Mesendoderm (in vitro differentiated cells): ENCODE measurements around the gene MT1E.

Experiments used
- DNase-seq: peaks from one replicate; pipeline ENCODE4 v3.0.0; 2013
- H2AK5ac ChIP-seq: 2 replicates; pipeline ENCODE4 v1.6.1; 2013; ENCODE audit warnings: low read length, inconsistent platforms
- H2BK120ac ChIP-seq: 2 replicates; pipeline ENCODE4 v1.6.1; 2013; ENCODE audit warnings: low read depth, mild to moderate bottlenecking, low read length, moderate library complexity, mixed read lengths
- H2BK15ac ChIP-seq: replicated peaks from 2 replicates; pipeline ENCODE4 v1.6.1; 2013; ENCODE audit warnings: low read depth, mild to moderate bottlenecking, moderate library complexity
- H2BK5ac ChIP-seq: 2 replicates; pipeline ENCODE4 v1.6.1; 2013; ENCODE audit warnings: low read length, inconsistent platforms
- H3K18ac ChIP-seq: 2 replicates; pipeline ENCODE4 v1.6.1; 2013; ENCODE audit warnings: mild to moderate bottlenecking, low read length, mixed read lengths
- H3K23ac ChIP-seq: one replicate; pipeline ENCODE4 v1.6.1; 2013; ENCODE audit warnings: low read length
- H3K27ac ChIP-seq: 2 replicates; pipeline ENCODE4 v1.5.1; 2013; ENCODE audit warnings: low read depth, mild to moderate bottlenecking, inconsistent platforms, low read length, moderate library complexity
- H3K27me3 ChIP-seq: 2 replicates; pipeline ENCODE4 v1.6.1; 2013; ENCODE audit warnings: low read length, control low read depth, mild to moderate bottlenecking, inconsistent platforms; ENCODE audit not compliant: insufficient read depth, poor library complexity
- H3K36me3 ChIP-seq: 2 replicates; pipeline ENCODE4 v1.6.1; 2013; ENCODE audit warnings: low read length, inconsistent platforms; ENCODE audit not compliant: control insufficient read depth, insufficient read depth
- H3K4ac ChIP-seq: one replicate; pipeline ENCODE4 v1.6.1; 2013; ENCODE audit warnings: low read depth, mild to moderate bottlenecking, low read length, moderate library complexity
- H3K4me1 ChIP-seq: 2 replicates; pipeline ENCODE4 v1.6.1; 2013; ENCODE audit warnings: low read depth, low read length, inconsistent platforms; ENCODE audit not compliant: control insufficient read depth
- H3K4me2 ChIP-seq: 2 replicates; pipeline ENCODE4 v1.6.1; 2013; ENCODE audit warnings: low read length
- H3K4me3 ChIP-seq: 2 replicates; pipeline ENCODE4 v1.5.1; 2013; ENCODE audit warnings: mild to moderate bottlenecking, low read length
- H3K56ac ChIP-seq: one replicate; pipeline ENCODE4 v1.6.1; 2013; ENCODE audit warnings: low read length
- H3K79me1 ChIP-seq: 2 replicates; pipeline ENCODE4 v1.6.1; 2013; ENCODE audit warnings: low read length, inconsistent platforms
- H3K79me2 ChIP-seq: 2 replicates; pipeline ENCODE4 v1.6.1; 2013; ENCODE audit warnings: mild to moderate bottlenecking, low read length; ENCODE audit not compliant: control insufficient read depth, insufficient read depth
- H3K9ac ChIP-seq: 2 replicates; pipeline ENCODE4 v1.6.1; 2013; ENCODE audit warnings: low read length, inconsistent platforms
- H4K5ac ChIP-seq: one replicate; pipeline ENCODE4 v1.6.1; 2013; ENCODE audit warnings: low read length
- H4K8ac ChIP-seq: one replicate; pipeline ENCODE4 v1.6.1; 2013; ENCODE audit warnings: low read depth, mild to moderate bottlenecking, control low read depth, low read length, moderate library complexity
- WGBS: extraction: QIAGEN DNeasy Blood & Tissue Kit; methylation state at CpG from one replicate; pipeline ENCODE4 v1.1.7; 2013; ENCODE audit warnings: low lambda C conversion rate, missing lambda C conversion rate; ENCODE audit not compliant: insufficient coverage; ENCODE audit errors: extremely low coverage; 5-methylcytosine and 5-hydroxymethylcytosine counted together

Gene MT1E

DNA sequence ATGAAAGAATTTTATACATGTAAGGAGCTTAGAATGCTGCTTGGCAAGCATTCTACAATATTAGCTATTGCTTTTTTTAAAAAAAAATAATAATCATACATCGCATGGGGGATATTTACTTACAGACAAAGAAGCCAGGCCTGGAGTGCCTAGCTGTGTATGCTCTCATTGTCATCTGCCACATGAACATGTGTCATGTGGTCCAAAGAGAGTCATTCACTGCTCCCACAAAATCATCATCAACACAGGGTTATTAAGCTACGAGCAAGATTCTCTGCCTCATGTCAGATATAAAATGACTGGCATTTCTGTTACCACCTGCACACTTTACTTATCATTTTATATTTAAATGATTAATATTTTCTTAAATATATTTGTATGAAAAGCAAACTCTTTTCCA, 1.9 kb upstream of the MT1E start:
- WGBS = no CpG with 5 or more reads among the region's 2 CpGs
- H2BK15ac ChIP-seq = no peak overlapping the region

DNA sequence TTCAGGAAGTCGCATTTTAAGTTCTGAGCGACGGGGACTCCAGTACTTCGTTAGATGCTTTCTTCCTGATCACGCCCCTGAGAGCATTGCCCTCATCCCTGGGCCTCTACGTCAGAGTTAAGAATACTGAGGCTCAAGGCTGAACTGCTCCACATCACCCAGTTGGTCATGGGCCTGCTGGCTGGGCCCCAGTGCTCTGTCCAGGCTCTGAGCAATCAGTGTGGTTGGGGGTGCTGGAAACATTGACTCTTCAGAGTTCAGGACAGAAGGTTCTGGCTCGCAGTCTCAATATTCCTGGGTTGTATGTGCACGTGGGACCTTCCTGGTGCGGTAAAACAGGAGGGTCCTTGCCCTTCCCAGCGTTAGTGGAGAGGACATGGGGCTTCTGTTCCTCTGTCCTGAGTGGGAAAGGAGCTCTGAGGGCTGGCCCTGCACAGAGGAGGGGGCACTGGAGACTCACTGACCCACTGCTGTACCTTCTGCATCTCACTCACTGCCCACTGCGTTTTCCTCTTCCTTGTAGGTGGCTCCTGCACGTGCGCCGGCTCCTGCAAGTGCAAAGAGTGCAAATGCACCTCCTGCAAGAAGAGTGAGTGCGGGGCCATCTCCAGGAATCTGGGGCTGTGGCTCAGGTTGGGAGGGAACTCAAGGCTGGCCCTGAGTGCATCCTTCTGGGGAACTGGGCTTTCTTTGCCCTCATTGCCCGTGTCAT, 518 bp downstream of the MT1E start:
- Histone ChIP-seq H3K18ac (no peak overlapping the region), H3K79me2 (no peaks in the 10 kb centered on the region), H3K4me1 (peaks cover 4% of the 10 kb centered on the region), H3K36me3 (no peaks in the 10 kb centered on the region), H4K5ac (no peak overlapping the region), H3K27ac (no peak overlapping the region), H2BK5ac (no peak overlapping the region), H3K9ac (no peak overlapping the region), H3K4me2 (peak overlapping the region; percentile 32), H3K27me3 (peaks cover 51% of the 10 kb centered on the region), H3K4ac (no peak overlapping the region), H2AK5ac (no peak overlapping the region), H2BK120ac (no peak overlapping the region), H2BK15ac (no peak overlapping the region), H3K79me1 (no peaks in the 10 kb centered on the region), H3K4me3 (no peak overlapping the region), H3K23ac (peak overlapping the region; percentile 6), H3K56ac (no peak overlapping the region), H4K8ac (no peak overlapping the region)
- DNase-seq = no peak
- no CpG with 5 or more reads among the region's 16 CpGs for WGBS

More for the DNA sequence above, 1.9 kb upstream of the MT1E start:
- Histone ChIP-seq H3K27me3 (peaks cover 40% of the 10 kb centered on the region), H4K8ac (no peak overlapping the region), H4K5ac (no peak overlapping the region), H2BK5ac (no peak overlapping the region), H3K4me1 (peaks cover 5% of the 10 kb centered on the region), H3K56ac (no peak overlapping the region), H3K23ac (no peak overlapping the region), H2BK120ac (no peak overlapping the region), H3K4me2 (no peak overlapping the region), H3K4ac (no peak overlapping the region), H3K18ac (no peak overlapping the region), H3K36me3 (no peaks in the 10 kb centered on the region), H2AK5ac (no peak overlapping the region), H3K9ac (no peak overlapping the region), H3K79me1 (no peaks in the 10 kb centered on the region), H3K4me3 (no peak overlapping the region), H3K79me2 (no peaks in the 10 kb centered on the region), H3K27ac (no peak overlapping the region)
- DNase-seq = no peak

DNA sequence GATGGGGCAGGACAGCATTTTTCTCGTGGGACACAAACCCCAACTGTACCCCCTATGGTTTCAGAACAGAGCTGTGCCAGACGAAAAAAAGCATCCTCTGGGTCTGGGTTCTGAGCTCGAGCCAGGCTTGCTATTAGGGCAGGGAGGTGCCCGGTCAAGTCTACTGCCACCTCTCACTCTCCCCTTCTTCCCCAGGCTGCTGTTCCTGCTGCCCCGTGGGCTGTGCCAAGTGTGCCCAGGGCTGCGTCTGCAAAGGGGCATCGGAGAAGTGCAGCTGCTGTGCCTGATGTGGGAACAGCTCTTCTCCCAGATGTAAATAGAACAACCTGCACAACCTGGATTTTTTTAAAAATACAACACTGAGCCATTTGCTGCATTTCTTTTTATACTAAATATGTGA, 1.1 kb downstream of the MT1E start:
- Histone ChIP-seq H3K4me3 (no peak overlapping the region), H3K79me2 (no peaks in the 10 kb centered on the region), H3K23ac (no peak overlapping the region)

DNA sequence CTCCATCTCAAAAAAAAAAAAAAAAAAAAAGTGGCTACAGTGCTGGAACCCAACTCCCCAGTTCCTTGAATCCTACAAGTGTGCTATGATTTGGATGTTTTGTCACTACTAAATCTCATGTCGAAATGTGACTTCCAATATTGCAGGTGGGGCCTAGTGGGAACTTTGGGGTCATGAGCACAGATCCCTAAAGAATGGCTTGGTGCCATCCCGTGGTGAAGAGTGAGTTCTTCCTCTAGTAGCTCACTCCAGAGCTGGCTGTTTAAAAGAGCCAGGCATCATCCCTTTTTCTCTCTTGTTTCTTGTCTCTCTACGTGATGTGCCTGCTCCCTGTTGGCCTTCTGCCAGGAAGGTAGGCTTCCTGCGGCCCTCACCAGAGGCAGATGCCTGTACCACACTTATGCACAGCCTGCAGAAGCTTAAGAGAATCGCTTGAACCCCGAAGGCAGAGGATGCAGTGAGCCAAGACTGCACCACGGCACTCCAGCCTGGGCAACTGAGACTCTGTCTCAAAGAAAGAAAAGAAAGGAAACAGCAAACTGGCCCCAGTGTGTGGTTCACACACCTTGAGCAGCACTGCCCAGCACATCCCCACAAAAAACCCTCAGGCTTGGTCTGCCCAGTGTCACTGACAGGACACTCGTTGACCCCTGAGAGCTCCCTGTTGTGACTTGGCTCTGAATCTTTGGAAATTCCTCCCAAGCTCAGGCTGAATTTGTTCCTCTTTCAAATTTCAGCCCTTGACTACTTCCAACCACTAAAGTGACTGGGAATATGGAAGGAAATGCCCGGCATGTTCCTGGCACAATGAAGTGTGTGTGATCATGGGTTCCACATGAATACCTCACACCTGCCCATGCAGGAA, 3.1 kb downstream of the MT1E start:
- Histone ChIP-seq H2AK5ac (no peak overlapping the region), H3K18ac (no peak overlapping the region), H3K36me3 (no peaks in the 10 kb centered on the region), H3K4me1 (no peaks in the 10 kb centered on the region), H3K79me2 (no peaks in the 10 kb centered on the region), H2BK15ac (no peak overlapping the region), H3K79me1 (no peaks in the 10 kb centered on the region), H2BK5ac (no peak overlapping the region), H2BK120ac (no peak overlapping the region), H3K4me2 (no peak overlapping the region), H3K27ac (no peak overlapping the region), H4K8ac (no peak overlapping the region), H3K9ac (no peak overlapping the region), H3K56ac (no peak overlapping the region), H4K5ac (no peak overlapping the region), H3K4ac (no peak overlapping the region), H3K4me3 (no peak overlapping the region), H3K27me3 (peaks cover 72% of the 10 kb centered on the region), H3K23ac (no peak overlapping the region)
- no CpG with 5 or more reads among the region's 9 CpGs for WGBS
- no peak for DNase-seq

More for the DNA sequence above, 1.1 kb downstream of the MT1E start:
- no peak overlapping the region for H4K5ac ChIP-seq
- peaks cover 57% of the 10 kb centered on the region for H3K27me3 ChIP-seq
- H3K4me2 ChIP-seq = no peak overlapping the region
- no peak overlapping the region for H2BK15ac ChIP-seq
- H3K9ac ChIP-seq = no peak overlapping the region
- no peak overlapping the region for H3K4ac ChIP-seq
- no peak overlapping the region for H3K27ac ChIP-seq
- H3K18ac ChIP-seq = no peak overlapping the region
- no peaks in the 10 kb centered on the region for H3K36me3 ChIP-seq
- no peak for DNase-seq
- peaks cover 3% of the 10 kb centered on the region for H3K4me1 ChIP-seq
- no CpG with 5 or more reads among the region's 7 CpGs for WGBS
- no peak overlapping the region for H2BK120ac ChIP-seq
- no peak overlapping the region for H2AK5ac ChIP-seq
- no peak overlapping the region for H3K56ac ChIP-seq
- H4K8ac ChIP-seq = no peak overlapping the region
- H3K79me1 ChIP-seq = no peaks in the 10 kb centered on the region
- no peak overlapping the region for H2BK5ac ChIP-seq

DNA sequence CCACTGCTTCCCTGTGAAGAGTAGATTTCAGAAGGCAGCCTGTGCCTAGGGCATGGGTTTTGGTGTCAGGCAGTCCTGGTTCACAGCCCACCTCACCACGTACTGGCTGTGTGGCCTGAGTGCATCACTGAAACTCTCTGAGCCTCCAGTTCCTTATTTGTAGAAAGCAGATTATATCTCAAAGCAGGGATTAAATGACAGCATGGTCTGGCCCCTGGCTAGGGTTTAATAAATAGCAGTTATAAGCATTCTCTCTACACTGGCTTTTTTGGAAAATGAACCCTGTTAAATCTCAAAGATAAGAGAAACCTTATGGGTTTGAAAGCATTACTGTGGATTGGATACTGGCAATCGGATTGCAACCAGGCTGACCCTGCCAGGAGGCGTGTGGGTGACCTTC, 4.0 kb downstream of the MT1E start:
- no peaks in the 10 kb centered on the region for H3K79me2 ChIP-seq
- H3K18ac ChIP-seq = no peak overlapping the region
- no peak overlapping the region for H3K4me3 ChIP-seq
- H3K4me2 ChIP-seq = no peak overlapping the region
- no peak overlapping the region for H4K8ac ChIP-seq
- no peak overlapping the region for H2AK5ac ChIP-seq
- H2BK120ac ChIP-seq = no peak overlapping the region
- H3K9ac ChIP-seq = no peak overlapping the region
- no peak overlapping the region for H4K5ac ChIP-seq
- H3K4me1 ChIP-seq = no peaks in the 10 kb centered on the region
- no peak overlapping the region for H2BK5ac ChIP-seq
- no peaks in the 10 kb centered on the region for H3K36me3 ChIP-seq
- no peak overlapping the region for H2BK15ac ChIP-seq
- no CpG with 5 or more reads among the region's 3 CpGs for WGBS
- no peaks in the 10 kb centered on the region for H3K79me1 ChIP-seq
- H3K56ac ChIP-seq = no peak overlapping the region
- H3K27me3 ChIP-seq = peaks cover 76% of the 10 kb centered on the region
- DNase-seq = no peak
- H3K23ac ChIP-seq = no peak overlapping the region
- no peak overlapping the region for H3K27ac ChIP-seq
- no peak overlapping the region for H3K4ac ChIP-seq
